OCI-LY7 (cell line): ENCODE data around the gene RBM41. TPM values are rescaled to one million over a fixed set of nuclear protein-coding genes. Genes with fewer than 3 reads are reported as not detected.
"Not testable (repeated sequence)": the region's sequence is repeated elsewhere in the genome, so short reads cannot be mapped to it uniquely, and the experiment has no call there.

Experiments
- BruUV-seq: library from RNA; stranded (reverse); fragments of 400-500 nt; replicated peaks from 2 replicates; lab custom pipeline; 2021; lab: Mats Ljungman, UMichigan
- CTCF ChIA-PET: fragments of 300-600 bp; sonication (Branson Sonifier 250); formaldehyde crosslinking; loops from one replicate; lab custom pipeline; 2022; ENCODE audit warnings: antibody characterized with exemption; ENCODE audit not compliant: unreplicated experiment; lab: Charles Lee
- POLR2A ChIA-PET: fragments of 300-600 bp; sonication (Branson Sonifier 250); formaldehyde crosslinking; loops from one replicate; lab custom pipeline; 2022; ENCODE audit warnings: antibody characterized with exemption; lab: Charles Lee
- DNase-seq: peaks from one replicate; pipeline ENCODE4 v3.0.0-alpha.2; 2015; ENCODE audit warnings: low spot score
- H2AFZ ChIP-seq: fragments of 200-600 bp; sonication (generic), shearing (Covaris generic); 2 replicates; pipeline ENCODE4 v1.6.1; 2014; ENCODE audit warnings: mild to moderate bottlenecking, antibody characterized with exemption, low read length, moderate library complexity
- H3K27ac ChIP-seq: fragments of 200-600 bp; sonication (generic); 2 replicates; pipeline ENCODE4 v1.5.1; 2014; ENCODE audit warnings: mixed run types, low read depth, mild to moderate bottlenecking, moderate library complexity, low read length, inconsistent platforms; ENCODE audit not compliant: poor library complexity, severe bottlenecking
- H3K36me3 ChIP-seq: fragments of 200-600 bp; sonication (generic); 2 replicates; pipeline ENCODE4 v1.6.1; 2014; ENCODE audit warnings: mild to moderate bottlenecking, antibody characterized with exemption, low read length, moderate library complexity, mixed read lengths; ENCODE audit not compliant: insufficient read depth
- H3K4me1 ChIP-seq: fragments of 200-600 bp; sonication (generic); 2 replicates; pipeline ENCODE4 v1.5.1; 2014; ENCODE audit warnings: mild to moderate bottlenecking, low read length; ENCODE audit not compliant: insufficient read depth, poor library complexity, severe bottlenecking
- H3K4me2 ChIP-seq: fragments of 200-600 bp; sonication (generic); 2 replicates; pipeline ENCODE4 v1.6.1; 2014; ENCODE audit warnings: mild to moderate bottlenecking, low read length
- H3K4me3 ChIP-seq: fragments of 200-600 bp; sonication (generic); 2 replicates; pipeline ENCODE4 v1.5.1; 2014; ENCODE audit warnings: mild to moderate bottlenecking, low read depth, low read length; ENCODE audit not compliant: poor library complexity, severe bottlenecking
- H3K79me2 ChIP-seq: fragments of 200-600 bp; sonication (generic); 2 replicates; pipeline ENCODE4 v1.6.1; 2016; ENCODE audit warnings: low read depth, mild to moderate bottlenecking, low read length, moderate library complexity, mixed read lengths; ENCODE audit not compliant: insufficient read depth
- H3K9me2 ChIP-seq: fragments of 200-600 bp; sonication (generic); 2 replicates; pipeline ENCODE4 v1.6.1; 2016; ENCODE audit warnings: mild to moderate bottlenecking, low read length, mixed read lengths; ENCODE audit not compliant: insufficient read depth
- H3K9me3 ChIP-seq: fragments of 200-600 bp; sonication (generic); 2 replicates; pipeline ENCODE4 v1.6.1; 2014; ENCODE audit warnings: mild to moderate bottlenecking, mixed run types, low read length, mixed read lengths
- H4K20me1 ChIP-seq: fragments of 200-600 bp; sonication (generic); 2 replicates; pipeline ENCODE4 v1.6.1; 2014; ENCODE audit warnings: mild to moderate bottlenecking, antibody characterized with exemption, low read length, moderate library complexity, mixed read lengths; ENCODE audit not compliant: insufficient read depth
- CTCF ChIP-seq: fragments of 200-600 bp; sonication (generic); conservative IDR thresholded peaks from 2 replicates; pipeline ENCODE4 v1.5.1; 2014; ENCODE audit warnings: mild to moderate bottlenecking, antibody characterized with exemption, low read length, moderate library complexity, mixed read lengths
- EZH2phosphoT487 ChIP-seq: fragments of 200-600 bp; sonication (generic); IDR thresholded peaks from 2 replicates; pipeline ENCODE4 v1.6.1; 2018; ENCODE audit warnings: low read depth, borderline replicate concordance, mild to moderate bottlenecking, mixed run types, antibody characterized with exemption, low read length, moderate library complexity, mixed read lengths
- intact Hi-C: fragments of 100-400 bp; cut with micrococcal nuclease; formaldehyde crosslinking; loops from one replicate; pipeline ENCODE4 v1.10.0; 2022; ENCODE audit not compliant: unreplicated experiment
- total RNA-seq, 2 experiments: library from RNA; depleted of rRNA in 1 of 2; stranded (reverse); fragments of >200 nt in 1 of 2; shearing (Covaris generic) in 1 of 2; gene quantifications; 2 replicates each; pipeline ENCODE4 v1.2.3, GENCODE V29; 2014 to 2022

RBM41 gene
- total RNA-seq, 2 experiments from 2014 or later = 14.6 to 17.8 TPM

DNA sequence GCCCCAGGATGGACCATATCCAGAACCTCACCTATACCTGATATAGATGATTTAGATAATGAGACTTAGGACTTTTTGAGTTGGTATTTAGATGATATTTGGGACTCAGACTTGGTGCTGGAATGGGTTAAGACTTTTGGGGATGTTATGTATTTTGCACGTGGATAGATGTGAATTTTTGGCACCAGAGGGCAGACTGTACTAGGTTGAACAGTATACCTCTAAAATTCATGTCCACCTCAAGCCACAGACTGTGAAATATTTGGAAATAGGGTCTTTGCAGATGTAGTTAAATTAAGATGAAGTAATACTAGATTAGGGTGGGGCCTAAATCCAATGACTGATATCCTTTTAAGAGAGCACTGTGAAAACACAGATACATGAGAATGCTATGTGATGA lies 15.6 kb downstream of the RBM41 start:
- Histone ChIP-seq H2AFZ (no peak overlapping the region), H4K20me1 (no peaks in the 10 kb centered on the region), H3K4me2 (no peak overlapping the region), H3K36me3 (peaks cover 23% of the 10 kb centered on the region), H3K9me2 (no peaks in the 10 kb centered on the region), H3K4me1 (no peaks in the 10 kb centered on the region), H3K4me3 (no peak overlapping the region), H3K9me3 (no peaks in the 10 kb centered on the region), H3K79me2 (no peaks in the 10 kb centered on the region), H3K27ac (no peak overlapping the region)
- peak; percentile 30; the same call in 1 of the 2 replicates for TF ChIP-seq CTCF
- no peak for TF ChIP-seq EZH2phosphoT487
- intact Hi-C loops = no loop called here
- DNase-seq = no peak
- ChIA-PET POLR2A (no interaction called here), CTCF (no interaction called here)
- BruUV-seq = no TSS peak

DNA sequence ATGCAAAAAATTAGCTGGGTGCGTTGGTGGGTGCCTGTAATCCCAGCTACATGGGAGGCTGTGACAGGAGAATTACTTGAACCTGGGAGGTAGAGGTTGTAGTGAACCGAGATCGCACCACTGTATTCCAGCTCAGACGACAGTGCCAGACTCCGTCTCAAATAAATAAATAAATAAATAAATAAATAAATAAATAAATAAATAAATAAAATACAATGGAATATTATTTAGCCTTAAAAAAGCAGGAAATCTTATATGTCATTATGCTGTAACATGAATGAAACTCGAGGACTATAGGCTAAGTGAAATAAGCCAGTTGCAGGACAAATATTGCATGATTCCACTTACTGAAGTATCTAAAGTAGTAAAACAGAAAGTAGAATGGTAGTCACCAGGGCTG lies 42.5 kb downstream of the RBM41 start:
- H3K9me3 ChIP-seq = no peaks in the 10 kb centered on the region; the same call in 1 of the 2 replicates
- no peak for DNase-seq
- no peaks in the 10 kb centered on the region; the same call in 1 of the 2 replicates for H3K36me3 ChIP-seq
- H3K4me3 ChIP-seq = no peak overlapping the region
- TF ChIP-seq CTCF = no peak
- no peak for TF ChIP-seq EZH2phosphoT487
- H3K9me2 ChIP-seq = no peaks in the 10 kb centered on the region
- intact Hi-C loops = no loop called here
- no peak overlapping the region for H2AFZ ChIP-seq
- ChIA-PET POLR2A (interaction anchor here (0.6 kb wide), 1 partner anchor 416 kb away, joined by 3 read pairs; no protein-coding TSS in a partner anchor), CTCF (no interaction called here)
- H4K20me1 ChIP-seq = no peaks in the 10 kb centered on the region
- H3K4me2 ChIP-seq = no peak overlapping the region
- no peak overlapping the region for H3K27ac ChIP-seq
- no peaks in the 10 kb centered on the region for H3K4me1 ChIP-seq
- no peaks in the 10 kb centered on the region for H3K79me2 ChIP-seq
- no TSS peak for BruUV-seq

DNA sequence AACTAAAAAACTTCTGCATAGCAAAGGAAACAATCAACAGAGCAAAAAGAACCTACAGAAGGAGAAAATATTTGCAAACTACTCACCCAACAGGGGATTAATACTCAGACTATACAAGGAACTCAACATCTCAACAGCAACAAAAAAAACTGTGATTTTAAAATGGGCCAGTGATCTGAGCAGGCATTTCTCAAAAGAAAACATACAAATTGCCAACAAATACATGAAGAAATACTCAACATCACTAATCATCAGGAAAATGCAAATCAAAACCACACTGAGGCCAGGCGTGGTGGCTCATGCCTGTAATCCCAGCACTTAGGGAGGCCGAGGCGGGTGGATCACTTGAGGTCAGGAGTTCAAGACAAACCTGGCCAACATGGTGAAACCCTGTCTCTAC lies 60.9 kb downstream of the RBM41 start:
- H2AFZ ChIP-seq, H3K79me2 ChIP-seq, BruUV-seq, H3K9me2 ChIP-seq, H3K4me1 ChIP-seq, H3K36me3 ChIP-seq, H3K27ac ChIP-seq, intact Hi-C loops, H3K4me3 ChIP-seq, H4K20me1 ChIP-seq, DNase-seq, CTCF ChIA-PET, H3K4me2 ChIP-seq, H3K9me3 ChIP-seq: not testable (repeated sequence)
- POLR2A ChIA-PET = interaction anchor here (0.7 kb wide), 1 partner anchor 277 kb away, joined by 5 read pairs; no protein-coding TSS in a partner anchor
